Spleen (tissue), 7 donors: ENCODE data around the gene TMIE.

Experiments
- CTCF ChIP-seq, 11 experiments: fragments of 200-600 bp in 7 of 11; fragments of 450-650 bp in 4 of 11; sonication (generic) in 4 of 11; IDR thresholded peaks in 8 of 11; conservative IDR thresholded peaks in 3 of 11; 1 replicate in 7 of 11; 2 replicates in 4 of 11; pipeline versions ENCODE4 v1.4.0 to v1.8.0; 2016 to 2021; ENCODE audit warnings: antibody characterized with exemption in 11 of 11, inconsistent platforms in 4 of 11, mild to moderate bottlenecking in 1 of 11
- POLR2A ChIP-seq, 3 donors: fragments of 450-650 bp; IDR thresholded peaks; one replicate each; pipeline ENCODE4 v1.5.1; 2017; ENCODE audit warnings: antibody characterized with exemption in 3 of 3, mild to moderate bottlenecking in 1 of 3
- POLR2AphosphoS5 ChIP-seq, 3 donors: sonication (generic); formaldehyde crosslinking; IDR thresholded peaks; one replicate each; pipeline ENCODE4 v1.5.1; 2017; ENCODE audit warnings: antibody characterized with exemption in 3 of 3
- donor health status: DM: no; HTN: no; CAD: no; lungs with moderate emphysema.
- donor health status: DM: no; HTN: no; CAD: no.
- donor health status: DM: no; HTN: no; CAD: no.

- no peak for TF ChIP-seq CTCF (IDR thresholded peaks at IDR 0.05 in 8 of 11, conservative IDR thresholded peaks at IDR 0.05 in 3 of 11)
- TF ChIP-seq POLR2AphosphoS5 (IDR thresholded peaks at IDR 0.05): no peak
- no peak for TF ChIP-seq POLR2A (IDR thresholded peaks at IDR 0.05)
Measured at GRCh38 chr3:46731795-46732194, 30.6 kb downstream of the TMIE start.
